ENCODE results near the gene ERMARD.

The ERMARD gene

GRCh38 chr6:169751242-169752073 lies at the start of gene ERMARD, which contains the start of gene DYNLT2:
Gene ERMARD, plus strand, starts transcription at chr6:169751622. Its CDS starts 36 bp downstream, at chr6:169751658.
Gene DYNLT2, minus strand, starts transcription at chr6:169751572. Its CDS starts 114 bp downstream, at chr6:169751458.
- peak; percentile 96 for DNase-seq

GRCh38 chr6:169701954-169702839 lies 49.2 kb upstream of the ERMARD start, which contains the start of the genes C6orf120 and WDR27:
Gene C6orf120, plus strand, starts transcription at chr6:169702126. Its CDS starts 334 bp downstream, at chr6:169702460.
Gene WDR27, minus strand, starts transcription at chr6:169702029. Its CDS starts 13,024 bp downstream, at chr6:169689005.
- peak; percentile 98 for DNase-seq

GRCh38 chr6:169702840-169703246 lies 48.6 kb upstream of the ERMARD start:
- no peak for DNase-seq

GRCh38 chr6:169707772-169708171 lies 43.6 kb upstream of the ERMARD start:
- DNase-seq = no peak

GRCh38 chr6:169709293-169709692 lies 42.1 kb upstream of the ERMARD start:
- no peak for DNase-seq

- no peak for DNase-seq
Observed at GRCh38 chr6:169710009-169710408, 41.4 kb upstream of the ERMARD start.

GRCh38 chr6:169714178-169714577 lies 37.2 kb upstream of the ERMARD start:
- DNase-seq = no peak

GRCh38 chr6:169714595-169714994 lies 36.8 kb upstream of the ERMARD start:
- no peak for DNase-seq

GRCh38 chr6:169719117-169719516 lies 32.3 kb upstream of the ERMARD start:
- no peak for DNase-seq

- DNase-seq = no peak
Observed at GRCh38 chr6:169720207-169720855, 31.1 kb upstream of the ERMARD start.

GRCh38 chr6:169722362-169723199 lies 28.8 kb upstream of the ERMARD start:
- peak; percentile 47 for DNase-seq

GRCh38 chr6:169723200-169723909 lies 28.1 kb upstream of the ERMARD start:
- DNase-seq = peak; percentile 63

GRCh38 chr6:169723991-169724493 lies 27.4 kb upstream of the ERMARD start:
- peak; percentile 38 for DNase-seq

GRCh38 chr6:169724494-169725124 lies 26.8 kb upstream of the ERMARD start, which contains the start of gene PHF10:
Gene PHF10, minus strand, starts transcription at chr6:169724500. Its CDS starts 569 bp downstream, at chr6:169723931.
- peak; percentile 74 for DNase-seq

- DNase-seq = no peak
Observed at GRCh38 chr6:169725125-169726048, 26.0 kb upstream of the ERMARD start.

- no peak for DNase-seq
Observed at GRCh38 chr6:169726049-169726400, 25.4 kb upstream of the ERMARD start.

GRCh38 chr6:169726963-169727362 lies 24.5 kb upstream of the ERMARD start:
- no peak for DNase-seq

- no peak for DNase-seq
Observed at GRCh38 chr6:169729961-169730360, 21.5 kb upstream of the ERMARD start.
